Activated CD4-positive, alpha-beta T cell treated with anti-CD3 and anti-CD28 coated beads, Interleukin-2, amount 10 ng/mL, durations not matched to agents 7 days and 5 days (primary cell): ENCODE measurements around the gene C6orf136. TPM values are rescaled to one million over a fixed set of nuclear protein-coding genes. Genes with fewer than 3 reads are reported as not detected.

ENCODE experiments used
- CTCF ChIA-PET: fragments of 350-600 bp; sonication (Branson Sonifier 250); formaldehyde crosslinking; loops from one replicate; lab custom pipeline; 2021; ENCODE audit warnings: antibody characterized with exemption; lab: Charles Lee
- POLR2A ChIA-PET: fragments of 350-600 bp; sonication (Branson Sonifier 250); formaldehyde crosslinking; loops from one replicate; lab custom pipeline; 2021; ENCODE audit warnings: antibody characterized with exemption; lab: Charles Lee
- DNase-seq: peaks from one replicate; pipeline ENCODE4 v3.0.0-alpha.2; 2020
- H3K27ac Mint-ChIP-seq: one replicate; pipeline ENCODE4 v1.8.0; 2021; ENCODE audit warnings: mild to moderate bottlenecking, moderate library complexity, mixed read lengths
- H3K27me3 Mint-ChIP-seq: one replicate; pipeline ENCODE4 v1.8.0; 2021; ENCODE audit warnings: mixed read lengths
- H3K36me3 Mint-ChIP-seq: one replicate; pipeline ENCODE4 v1.8.0; 2021; ENCODE audit warnings: low read depth, mixed read lengths
- H3K4me1 Mint-ChIP-seq: one replicate; pipeline ENCODE4 v1.8.0; 2021; ENCODE audit warnings: mixed read lengths
- H3K4me3 Mint-ChIP-seq: one replicate; pipeline ENCODE4 v1.8.0; 2021; ENCODE audit warnings: mild to moderate bottlenecking, moderate library complexity, mixed read lengths
- H3K9me3 Mint-ChIP-seq: one replicate; pipeline ENCODE4 v1.8.0; 2021; ENCODE audit warnings: mixed read lengths
- total RNA-seq, 2 experiments: library from RNA; stranded (reverse); gene quantifications; one replicate each; pipeline ENCODE4 v1.2.3, GENCODE V29; 2021

Gene C6orf136
- total RNA-seq, 2 experiments from 2014 or later: 23.2 to 23.9 TPM

DNA sequence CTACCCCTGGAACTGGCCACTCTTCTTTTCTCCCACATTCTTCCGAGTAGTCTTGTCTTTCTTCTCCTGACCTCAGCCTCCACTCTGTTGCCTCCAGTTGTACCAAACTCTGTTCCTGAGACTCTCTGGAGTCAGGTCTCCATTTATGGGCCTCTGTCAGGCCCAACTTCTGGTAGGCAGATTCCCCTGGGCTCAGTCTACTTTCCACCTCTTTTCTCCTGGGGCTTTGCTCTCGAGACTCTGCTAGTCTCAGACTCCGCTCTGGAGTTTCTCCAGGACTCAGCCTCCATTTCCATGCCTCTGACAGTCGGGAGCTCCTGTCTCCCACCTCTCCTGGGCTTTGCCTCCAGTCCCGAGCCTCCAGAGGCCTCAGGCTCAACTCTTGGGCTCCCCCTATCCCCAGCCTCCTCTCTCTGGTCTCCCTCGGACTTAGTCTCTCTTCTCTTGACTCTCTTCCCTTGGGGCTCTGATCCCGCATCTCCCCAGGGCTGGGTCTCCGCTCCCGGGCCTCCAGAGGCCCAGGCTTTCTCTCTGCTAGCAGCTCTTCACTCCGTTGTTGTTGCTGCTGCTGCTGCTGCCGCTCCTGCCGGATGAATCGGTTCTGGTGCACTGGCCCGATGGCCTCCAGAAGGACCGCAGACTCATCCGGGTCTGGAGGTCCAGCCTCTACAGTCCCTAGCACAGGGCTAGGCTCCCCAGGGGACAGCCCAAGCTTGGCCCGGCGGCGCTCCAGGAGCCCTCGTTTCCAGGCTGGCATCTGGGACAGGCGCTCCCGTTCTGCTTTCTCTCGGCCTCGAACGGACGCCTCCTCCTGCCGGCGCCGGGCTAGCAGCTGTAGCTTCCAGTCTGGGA is 38.5 kb downstream of the C6orf136 start:
- DNase-seq: peak; percentile 30
- POLR2A ChIA-PET: interaction anchor here (0.5 to 1.8 kb wide), 2 partner anchors 32 to 192 kb away, joined by 4 to 5 read pairs; partner anchors contain the start of gene MDC1
- Mint-ChIP-seq H3K4me1 (peaks cover 32% of the 10 kb centered on the region), H3K4me3 (peak overlapping the region; percentile 100), H3K27me3 (no peaks in the 10 kb centered on the region), H3K9me3 (no peaks in the 10 kb centered on the region), H3K36me3 (peaks cover 68% of the 10 kb centered on the region), H3K27ac (peak overlapping the region; percentile 95)
- CTCF ChIA-PET: interaction anchor here (0.6 to 12.7 kb wide), 9 partner anchors 9 to 531 kb away, joined by 3 to 476 read pairs (median 3); partner anchors contain the start of genes DHX16, MDC1 and TUBB

DNA sequence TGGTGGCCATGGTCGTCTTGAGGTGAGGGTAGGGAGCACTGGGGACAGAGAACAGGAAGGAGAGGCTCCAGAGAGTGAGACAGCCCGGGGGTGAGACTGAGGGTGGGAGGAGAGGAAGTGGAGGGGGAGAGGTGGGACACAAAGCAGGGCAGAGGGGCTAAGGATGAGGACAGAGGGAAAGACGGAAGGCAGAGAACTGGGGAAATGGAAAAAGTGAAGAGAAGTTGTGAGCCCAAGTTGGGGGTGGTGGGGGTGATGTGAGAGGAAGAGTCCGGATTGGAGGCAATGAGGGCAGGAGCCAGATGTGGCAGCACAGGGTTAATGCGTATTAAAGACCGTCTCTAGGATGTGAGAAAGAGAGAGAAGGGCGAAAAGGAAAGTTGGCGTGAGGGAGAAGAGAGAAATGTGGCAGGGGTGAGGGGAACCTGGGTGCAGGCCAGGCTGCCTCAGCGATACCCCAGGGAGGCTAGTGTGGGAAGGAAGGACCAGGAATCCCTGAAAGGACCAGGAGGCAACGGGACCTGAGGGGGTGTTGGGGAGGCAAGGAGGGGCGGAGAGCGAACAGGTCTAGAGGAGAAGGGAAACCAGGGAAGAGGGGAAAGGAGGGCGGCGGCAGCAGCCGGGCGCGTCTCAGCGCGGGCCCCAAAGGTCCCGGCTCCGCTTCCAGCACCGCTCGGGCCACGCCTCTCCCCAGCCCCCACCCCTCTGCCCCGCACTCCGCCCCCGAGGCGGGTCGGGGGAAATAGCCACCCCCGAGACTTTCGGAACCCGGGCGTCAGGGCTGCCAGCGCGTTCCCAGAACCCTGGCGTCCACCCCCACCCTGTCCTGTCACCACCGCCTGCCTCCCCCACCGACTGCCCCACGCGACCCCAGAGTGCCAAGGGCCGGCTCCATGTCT is 39.3 kb downstream of the C6orf136 start, which contains the start of gene PPP1R18:
PPP1R18 (minus strand) TSS at position 637 of the 899 bp plus-strand sequence; CDS start at position 10, 627 bp downstream.
- peak; percentile 88 for DNase-seq
- peak within 1 kb of the TSS; percentile 95 for H3K27ac Mint-ChIP-seq
- no peaks in the 10 kb centered on the region for H3K9me3 Mint-ChIP-seq
- peaks cover 35% of the 10 kb centered on the region for H3K4me1 Mint-ChIP-seq
- no peaks in the 10 kb centered on the region for H3K27me3 Mint-ChIP-seq
- POLR2A ChIA-PET: interaction anchor here (1.8 kb wide), 1 partner anchor 31 kb away, joined by 5 read pairs; the partner anchor contains the start of gene MDC1
- CTCF ChIA-PET: interaction anchor here (0.6 to 12.7 kb wide), 6 partner anchors 8 to 530 kb away, joined by 3 to 476 read pairs (median 3); partner anchors contain the start of genes DHX16, MDC1 and TUBB
- peaks cover 60% of the 10 kb centered on the region for H3K36me3 Mint-ChIP-seq
- peak within 1 kb of the TSS; percentile 100 for H3K4me3 Mint-ChIP-seq

DNA sequence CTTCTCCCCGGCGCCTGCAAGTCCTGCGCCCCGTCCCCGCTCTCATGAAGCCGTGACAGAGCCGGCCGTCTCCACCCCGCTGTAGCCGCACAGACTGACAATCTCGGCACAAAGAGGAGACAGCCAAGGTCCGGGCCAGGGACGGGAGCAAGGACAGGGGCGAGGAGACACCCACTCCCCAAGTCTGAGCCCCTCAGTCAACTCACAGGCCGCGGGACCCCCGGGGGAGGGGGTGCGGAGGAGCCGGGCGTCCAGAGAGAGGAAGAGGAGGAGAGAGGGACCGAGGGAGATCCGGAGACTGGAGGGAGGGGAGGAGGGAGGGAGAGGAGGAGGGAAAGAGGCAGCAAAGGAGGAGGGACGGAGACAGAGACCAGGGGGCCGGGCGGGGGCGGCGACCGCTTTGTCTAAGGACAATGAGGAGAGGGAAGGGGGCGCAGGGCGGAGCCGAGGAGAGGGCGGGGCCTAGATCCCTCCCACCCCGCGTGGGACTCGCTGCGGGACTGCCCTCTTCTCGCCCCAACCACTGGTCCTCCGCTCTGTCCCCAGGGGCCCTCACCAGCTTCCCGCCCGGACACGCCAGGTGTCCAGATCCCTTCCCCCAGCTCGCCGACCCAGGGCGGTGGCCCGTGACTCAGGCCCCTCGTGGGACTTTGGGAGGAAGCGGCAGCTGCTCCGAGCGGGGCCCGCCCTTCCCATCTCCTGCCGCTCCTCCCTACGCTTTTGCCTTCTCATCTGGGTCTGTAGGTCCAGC is 40.1 kb downstream of the C6orf136 start:
- peak; percentile 87 for DNase-seq
- Mint-ChIP-seq H3K4me3 (peak overlapping the region; percentile 100), H3K9me3 (no peaks in the 10 kb centered on the region), H3K36me3 (peaks cover 51% of the 10 kb centered on the region), H3K4me1 (peaks cover 41% of the 10 kb centered on the region), H3K27ac (peak overlapping the region; percentile 95), H3K27me3 (no peaks in the 10 kb centered on the region)
- CTCF ChIA-PET: interaction anchor here (1.3 to 3.0 kb wide), 7 partner anchors 8 to 44 kb away, joined by 3 to 21 read pairs (median 7); partner anchors contain the start of genes DHX16 and MDC1
- POLR2A ChIA-PET: interaction anchor here (0.7 to 1.1 kb wide), 2 partner anchors 30 to 621 kb away, joined by 3 to 5 read pairs; partner anchors contain the start of gene MDC1

DNA sequence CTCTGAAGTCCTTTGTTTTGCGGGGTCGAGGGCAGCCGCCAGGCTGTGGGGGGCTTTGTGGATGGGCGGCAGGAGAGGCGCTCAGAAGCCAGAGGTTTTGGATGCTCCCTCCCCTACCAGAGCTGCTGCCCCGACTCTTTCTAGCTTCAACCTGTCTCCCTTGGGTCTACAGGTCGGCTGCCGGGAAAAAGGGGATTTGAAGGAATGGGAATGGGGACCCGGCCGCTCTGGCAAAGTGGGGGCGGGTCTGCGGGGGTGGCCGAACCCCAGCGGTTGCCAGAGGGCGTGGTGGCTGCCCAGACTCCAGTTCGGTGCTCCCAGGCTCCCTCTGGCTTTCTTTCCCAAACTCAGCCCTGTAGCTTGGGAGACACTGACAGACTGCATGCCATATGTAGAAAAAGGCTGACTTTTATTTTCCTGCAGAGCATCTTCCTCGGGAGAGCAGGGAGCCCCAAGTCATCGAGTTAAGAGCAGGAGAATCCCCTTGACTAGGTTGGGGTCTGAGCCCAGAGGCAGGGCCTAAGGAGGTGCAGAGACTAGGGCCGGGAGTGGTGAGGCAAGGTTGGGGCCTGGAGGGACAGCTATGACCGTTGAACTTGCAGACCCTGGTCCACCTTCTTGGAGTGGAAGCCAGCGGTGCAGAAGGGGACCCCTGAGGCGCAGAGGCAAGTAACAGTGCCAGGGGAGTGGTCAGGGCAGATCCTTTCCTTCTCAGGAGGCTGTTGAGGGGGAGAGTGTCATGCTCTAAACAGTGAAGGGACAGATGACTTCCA is 40.9 kb downstream of the C6orf136 start:
- DNase-seq: no peak
- no peaks in the 10 kb centered on the region for H3K9me3 Mint-ChIP-seq
- H3K4me1 Mint-ChIP-seq: peaks cover 43% of the 10 kb centered on the region
- POLR2A ChIA-PET: interaction anchor here (0.7 to 1.1 kb wide), 2 partner anchors 29 to 622 kb away, joined by 3 to 5 read pairs; partner anchors contain the start of gene MDC1
- CTCF ChIA-PET: interaction anchor here (0.8 to 3.0 kb wide), 10 partner anchors 9 to 204 kb away, joined by 3 to 21 read pairs (median 6); partner anchors contain the start of genes DHX16 and MDC1
- H3K27me3 Mint-ChIP-seq: no peaks in the 10 kb centered on the region
- peak overlapping the region; percentile 100 for H3K4me3 Mint-ChIP-seq
- H3K27ac Mint-ChIP-seq: peak overlapping the region; percentile 95
- H3K36me3 Mint-ChIP-seq: peaks cover 45% of the 10 kb centered on the region

DNA sequence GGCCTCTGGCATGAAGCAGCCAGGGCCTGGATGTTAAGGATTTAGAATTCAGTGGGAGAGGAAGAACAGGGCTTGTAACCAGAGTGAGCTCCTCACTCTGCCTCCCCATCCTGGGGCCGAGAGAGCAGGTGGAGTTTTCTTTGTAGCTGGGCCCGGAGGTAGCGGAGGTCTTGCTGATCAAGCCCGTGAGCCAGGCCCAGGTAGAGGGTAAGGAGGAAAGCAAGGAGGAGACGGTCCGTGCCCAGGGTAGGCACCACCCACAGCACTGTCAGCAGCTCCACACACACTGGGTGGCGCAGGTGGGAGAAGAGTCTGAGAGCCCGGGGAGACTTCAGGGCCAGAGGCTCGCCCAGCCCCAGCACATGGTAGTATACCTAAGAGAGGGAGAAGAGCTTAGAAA is 41.6 kb downstream of the C6orf136 start:
- no peak for DNase-seq
- H3K27ac Mint-ChIP-seq: peak overlapping the region; percentile 95
- H3K27me3 Mint-ChIP-seq: no peaks in the 10 kb centered on the region
- peaks cover 43% of the 10 kb centered on the region for H3K4me1 Mint-ChIP-seq
- ChIA-PET CTCF (interaction anchor here (0.8 to 3.0 kb wide), 10 partner anchors 10 to 205 kb away, joined by 3 to 21 read pairs (median 6); partner anchors contain the start of genes DHX16 and MDC1), POLR2A (interaction anchor here (0.5 kb wide), 1 partner anchor 31 kb away, joined by 3 read pairs; no protein-coding TSS in a partner anchor)
- H3K36me3 Mint-ChIP-seq: peaks cover 38% of the 10 kb centered on the region
- H3K4me3 Mint-ChIP-seq: peak overlapping the region; percentile 100
- H3K9me3 Mint-ChIP-seq: no peaks in the 10 kb centered on the region

DNA sequence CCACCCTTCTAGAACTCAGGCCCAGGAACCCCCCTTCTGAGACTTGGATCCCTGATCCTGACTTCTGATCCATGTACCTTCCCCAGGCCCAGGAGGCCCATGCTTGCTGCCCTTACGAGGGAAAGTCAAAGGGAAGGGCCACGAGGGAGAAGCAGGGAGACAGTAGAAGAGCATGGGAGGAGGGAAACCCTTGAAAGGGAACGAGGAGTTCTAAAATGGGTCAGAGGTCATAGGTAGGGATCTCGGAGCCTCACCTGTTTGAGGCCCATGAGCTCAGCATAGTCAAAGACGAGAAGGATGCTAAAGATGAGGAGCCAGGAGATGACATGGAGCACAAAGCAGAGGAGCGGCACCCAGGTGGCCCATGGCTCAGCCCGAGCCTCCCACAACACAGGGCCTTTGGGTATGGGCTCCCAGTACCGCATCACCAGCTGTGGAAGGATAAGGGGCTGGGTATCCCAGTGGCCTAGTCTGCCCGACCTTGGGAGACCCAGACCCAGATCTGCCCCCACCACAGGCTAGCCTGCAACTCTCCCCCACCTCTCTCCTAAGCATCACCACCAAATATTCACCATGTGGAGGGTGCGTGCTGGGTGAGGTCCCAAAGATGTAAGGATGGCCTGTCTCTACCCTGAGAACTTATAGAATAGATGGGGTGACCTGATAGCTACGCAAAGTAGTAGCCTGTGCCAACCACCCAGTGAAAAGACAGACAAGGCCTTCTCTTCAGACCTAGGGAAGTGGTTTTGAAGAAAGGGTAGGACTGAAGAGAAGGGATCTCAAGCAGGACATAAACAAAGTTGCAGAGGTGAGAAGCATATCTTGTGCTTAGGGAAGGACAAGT is 42.3 kb downstream of the C6orf136 start:
- peak overlapping the region; percentile 100 for H3K4me3 Mint-ChIP-seq
- no peaks in the 10 kb centered on the region for H3K9me3 Mint-ChIP-seq
- no peak for DNase-seq
- H3K4me1 Mint-ChIP-seq: peaks cover 43% of the 10 kb centered on the region
- CTCF ChIA-PET: interaction anchor here (0.8 to 3.0 kb wide), 9 partner anchors 10 to 206 kb away, joined by 3 to 21 read pairs (median 6); partner anchors contain the start of genes DHX16 and MDC1
- POLR2A ChIA-PET: interaction anchor here (0.5 kb wide), 1 partner anchor 30 kb away, joined by 3 read pairs; no protein-coding TSS in a partner anchor
- H3K27me3 Mint-ChIP-seq: no peaks in the 10 kb centered on the region
- H3K27ac Mint-ChIP-seq: peak overlapping the region; percentile 95
- H3K36me3 Mint-ChIP-seq: peaks cover 31% of the 10 kb centered on the region

DNA sequence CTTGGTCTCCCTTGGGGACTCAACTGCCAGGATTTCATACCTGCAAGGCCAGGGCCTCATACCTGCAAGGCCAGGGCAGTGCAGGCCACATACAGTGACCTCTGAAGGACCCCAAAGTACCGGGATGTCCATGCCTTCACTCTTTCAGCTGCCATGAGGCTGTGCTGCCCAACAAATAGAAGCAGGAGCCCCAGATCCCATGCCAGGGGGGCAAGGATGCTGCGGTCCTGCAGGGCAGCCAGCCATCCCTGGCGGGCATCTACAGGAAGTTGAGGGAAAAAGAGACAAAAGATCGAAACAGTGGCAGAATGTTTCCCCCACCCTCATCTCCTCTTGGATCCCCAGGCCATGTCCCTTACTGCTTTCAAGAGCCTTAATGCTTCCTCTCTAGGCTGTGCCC is 43.1 kb downstream of the C6orf136 start:
- peak overlapping the region; percentile 19 for H3K27ac Mint-ChIP-seq
- no peaks in the 10 kb centered on the region for H3K9me3 Mint-ChIP-seq
- CTCF ChIA-PET: interaction anchor here (0.6 to 1.9 kb wide), 6 partner anchors 9 to 188 kb away, joined by 3 to 7 read pairs (median 4); partner anchors contain the start of gene MDC1
- H3K36me3 Mint-ChIP-seq: peaks cover 26% of the 10 kb centered on the region
- DNase-seq: no peak
- H3K4me1 Mint-ChIP-seq: peaks cover 45% of the 10 kb centered on the region
- H3K4me3 Mint-ChIP-seq: peak overlapping the region; percentile 100
- H3K27me3 Mint-ChIP-seq: no peaks in the 10 kb centered on the region
- POLR2A ChIA-PET: no interaction called here

DNA sequence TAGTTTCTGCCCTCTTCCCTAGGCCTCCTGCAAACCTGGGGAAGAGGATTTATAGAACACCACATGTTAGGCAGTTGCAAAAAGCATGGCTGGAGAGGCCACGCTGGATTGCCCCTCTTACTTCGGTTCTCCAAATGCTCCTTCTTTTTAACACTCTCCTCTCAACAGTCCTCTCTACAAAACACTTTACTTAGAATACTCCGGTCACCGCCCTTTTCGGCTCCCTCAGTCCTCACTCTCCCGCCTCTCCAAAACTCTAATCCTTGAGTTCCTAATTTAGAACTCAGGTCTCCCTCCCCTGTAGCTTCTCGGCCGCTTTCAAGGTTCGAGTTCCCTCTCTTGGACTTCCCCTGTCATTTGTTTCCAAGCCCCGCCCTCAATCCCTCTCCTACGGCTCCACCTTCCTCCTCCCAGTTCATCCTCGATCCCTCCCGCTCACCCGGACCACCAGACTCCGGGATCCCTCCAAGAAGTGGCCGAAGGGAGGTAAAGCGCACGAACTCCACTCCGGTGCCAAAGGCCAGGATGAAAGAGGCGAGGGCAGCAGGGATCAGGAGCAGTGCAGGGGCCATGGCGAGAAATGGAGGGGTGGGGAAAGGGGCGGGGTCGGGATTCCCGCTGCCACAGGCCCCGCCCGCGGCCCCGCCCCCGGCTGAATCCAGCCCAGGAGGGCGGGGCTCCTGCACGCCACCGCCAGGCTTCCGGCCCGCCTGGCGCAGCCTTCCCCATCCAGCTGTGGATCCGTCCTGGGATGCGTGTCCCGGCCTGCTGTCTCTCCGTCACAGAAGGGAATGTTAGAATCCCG is 43.7 kb downstream of the C6orf136 start, which contains the start of gene NRM:
NRM (minus strand) TSS at position 582 of the 805 bp plus-strand sequence; CDS start at position 572, 10 bp downstream.
- CTCF ChIA-PET: interaction anchor here (0.6 to 1.9 kb wide), 9 partner anchors 9 to 188 kb away, joined by 3 to 7 read pairs (median 4); partner anchors contain the start of gene MDC1
- Mint-ChIP-seq H3K27me3 (no peaks in the 10 kb centered on the region), H3K9me3 (no peaks in the 10 kb centered on the region)

DNA sequence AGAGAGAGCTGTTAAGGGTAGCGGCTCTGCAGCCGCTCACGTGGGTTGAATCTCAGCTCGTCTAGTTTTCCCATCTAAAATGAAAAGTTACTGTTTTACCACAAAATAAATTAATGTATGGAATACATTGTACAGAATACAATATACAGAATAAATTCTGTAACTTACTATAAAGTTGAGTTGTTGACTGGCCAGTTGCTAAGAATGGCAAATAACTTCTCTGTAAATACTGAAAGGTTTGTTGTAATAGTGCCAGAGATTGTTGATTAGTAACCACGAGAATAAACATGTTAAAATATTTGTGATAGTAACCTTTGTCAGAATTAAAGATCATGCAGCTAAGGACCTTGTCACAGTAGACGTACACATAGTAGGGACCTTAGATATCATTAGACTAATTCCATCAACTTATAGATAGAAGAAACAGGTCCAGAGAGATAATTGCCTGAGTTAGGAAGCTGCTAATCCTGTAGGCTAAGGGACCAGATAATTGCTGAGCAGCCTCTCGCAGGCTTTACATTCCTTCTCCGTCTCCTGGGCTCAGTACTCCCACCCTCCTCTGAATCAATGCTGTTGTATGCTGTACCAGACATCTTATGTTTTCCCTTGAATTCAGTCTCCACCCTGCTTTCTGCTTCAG is 44.4 kb downstream of the C6orf136 start:
- H3K27me3 Mint-ChIP-seq: no peaks in the 10 kb centered on the region
- CTCF ChIA-PET: interaction anchor here (0.7 to 1.9 kb wide), 6 partner anchors 12 to 40 kb away, joined by 3 to 7 read pairs (median 5); partner anchors contain the start of gene MDC1
- peaks cover 45% of the 10 kb centered on the region for H3K4me1 Mint-ChIP-seq
- DNase-seq: no peak
- peak overlapping the region; percentile 54 for H3K27ac Mint-ChIP-seq
- no peaks in the 10 kb centered on the region for H3K9me3 Mint-ChIP-seq
- peaks cover 13% of the 10 kb centered on the region for H3K36me3 Mint-ChIP-seq
- peak overlapping the region; percentile 100 for H3K4me3 Mint-ChIP-seq
- POLR2A ChIA-PET: interaction anchor here (0.6 kb wide), 1 partner anchor 30 kb away, joined by 4 read pairs; no protein-coding TSS in a partner anchor

More for the DNA sequence above, 43.7 kb downstream of the C6orf136 start, which contains the start of gene NRM:
- Mint-ChIP-seq H3K4me3 (peak within 1 kb of the TSS; percentile 100), H3K27ac (peak within 1 kb of the TSS; percentile 54), H3K4me1 (peaks cover 45% of the 10 kb centered on the region), H3K36me3 (peaks cover 20% of the 10 kb centered on the region)
- POLR2A ChIA-PET: interaction anchor here (0.6 kb wide), 1 partner anchor 29 kb away, joined by 4 read pairs; no protein-coding TSS in a partner anchor
- peak; percentile 73 for DNase-seq
